ENCODE measurements around the gene VWA3B. TPM values are rescaled to one million over a fixed set of nuclear protein-coding genes. Genes with fewer than 3 reads are reported as not detected.
A peak's percentile ranks its signal among the peaks of the same experiment; 100 is the strongest.

Gene VWA3B
- total RNA-seq, 1 experiment from 2014 or later, result not detected

DNA sequence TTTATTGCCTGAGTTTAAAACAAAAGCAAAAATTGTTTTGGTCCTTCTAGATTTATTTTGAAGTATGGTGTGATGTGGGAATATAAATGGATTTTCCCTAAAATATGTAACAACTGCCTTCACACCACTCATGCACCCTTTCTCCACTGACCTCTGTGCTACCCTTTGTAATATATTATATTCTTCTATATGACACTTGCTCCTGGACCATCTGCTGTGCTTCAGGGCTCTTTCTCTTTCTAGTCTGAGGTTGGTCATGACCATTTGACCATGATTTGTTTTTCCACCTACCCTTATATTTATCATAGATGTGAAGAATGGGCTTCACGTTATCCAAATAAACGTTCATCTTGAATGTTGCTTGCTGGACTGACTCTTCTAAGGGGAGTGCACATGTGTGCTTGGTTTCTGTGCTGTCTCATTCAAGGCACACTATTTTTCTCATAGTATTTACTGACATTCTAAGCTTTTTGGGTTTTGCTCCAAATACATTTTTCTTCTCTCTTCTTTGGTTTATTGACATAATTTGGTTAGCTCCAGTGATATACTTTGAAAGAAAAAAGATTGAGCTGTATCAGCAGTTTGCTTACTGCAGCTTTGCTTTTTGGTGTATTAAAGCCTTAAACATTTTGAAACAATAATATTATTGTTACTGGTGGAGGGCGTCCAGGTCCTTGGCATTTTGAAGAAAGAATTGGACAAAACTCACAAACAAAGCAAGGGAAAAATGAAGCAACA, 61.8 kb downstream of the VWA3B start:
- Histone ChIP-seq H3K4me1 (ENCODE audit: insufficient read depth, low read length, poor library complexity, severe bottlenecking) (no peaks in the 10 kb centered on the region), H3K27me3 (replicated peaks; ENCODE audit: insufficient read depth, low read depth, low read length, poor library complexity) (peaks cover 2% of the 10 kb centered on the region), H3K27ac (ENCODE audit: low read depth, low read length, poor library complexity, severe bottlenecking) (no peak overlapping the region), H3K9me3 (ENCODE audit: low read depth, low read length, poor library complexity, severe bottlenecking) (no peaks in the 10 kb centered on the region), H3K4me3 (ENCODE audit: low read depth, low read length, poor library complexity, severe bottlenecking) (no peak overlapping the region), H3K36me3 (ENCODE audit: insufficient read depth, low read length, poor library complexity, severe bottlenecking) (no peaks in the 10 kb centered on the region)
- BruUV-seq (replicated peaks), result no TSS peak
- TF ChIP-seq, protein P1, sequence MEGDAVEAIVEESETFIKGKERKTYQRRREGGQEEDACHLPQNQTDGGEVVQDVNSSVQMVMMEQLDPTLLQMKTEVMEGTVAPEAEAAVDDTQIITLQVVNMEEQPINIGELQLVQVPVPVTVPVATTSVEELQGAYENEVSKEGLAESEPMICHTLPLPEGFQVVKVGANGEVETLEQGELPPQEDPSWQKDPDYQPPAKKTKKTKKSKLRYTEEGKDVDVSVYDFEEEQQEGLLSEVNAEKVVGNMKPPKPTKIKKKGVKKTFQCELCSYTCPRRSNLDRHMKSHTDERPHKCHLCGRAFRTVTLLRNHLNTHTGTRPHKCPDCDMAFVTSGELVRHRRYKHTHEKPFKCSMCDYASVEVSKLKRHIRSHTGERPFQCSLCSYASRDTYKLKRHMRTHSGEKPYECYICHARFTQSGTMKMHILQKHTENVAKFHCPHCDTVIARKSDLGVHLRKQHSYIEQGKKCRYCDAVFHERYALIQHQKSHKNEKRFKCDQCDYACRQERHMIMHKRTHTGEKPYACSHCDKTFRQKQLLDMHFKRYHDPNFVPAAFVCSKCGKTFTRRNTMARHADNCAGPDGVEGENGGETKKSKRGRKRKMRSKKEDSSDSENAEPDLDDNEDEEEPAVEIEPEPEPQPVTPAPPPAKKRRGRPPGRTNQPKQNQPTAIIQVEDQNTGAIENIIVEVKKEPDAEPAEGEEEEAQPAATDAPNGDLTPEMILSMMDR (conservative IDR thresholded peaks at IDR 0.05; ENCODE audit: low read depth, low read length), result no peak
- TF ChIP-seq EZH2 (IDR thresholded peaks at IDR 0.05; ENCODE audit: borderline replicate concordance, low read depth, low read length, poor library complexity, severe bottlenecking), result no peak
- DNase-seq (ENCODE audit: low spot score), result no peak
- intact Hi-C loops (cut with micrococcal nuclease; ENCODE audit: unreplicated experiment), result no loop called here
- POLR2A ChIA-PET (ENCODE audit: low non-redundant PET), result no interaction called here
- CTCF ChIA-PET, result no interaction called here

GRCh38 chr2:98149333-98149697, 62.3 kb downstream of the VWA3B start:
- no peak for TF ChIP-seq EZH2 (IDR thresholded peaks at IDR 0.05; ENCODE audit: borderline replicate concordance, low read depth, low read length, poor library complexity, severe bottlenecking)
- TF ChIP-seq, protein P1 (conservative IDR thresholded peaks at IDR 0.05; ENCODE audit: low read depth, low read length), result no peak
- no peaks in the 10 kb centered on the region for H3K9me3 ChIP-seq (ENCODE audit: low read depth, low read length, poor library complexity, severe bottlenecking)
- no TSS peak for BruUV-seq (replicated peaks)
- intact Hi-C loops (cut with micrococcal nuclease; ENCODE audit: unreplicated experiment), result no loop called here
- H3K4me1 ChIP-seq (ENCODE audit: insufficient read depth, low read length, poor library complexity, severe bottlenecking), result no peaks in the 10 kb centered on the region
- DNase-seq (ENCODE audit: low spot score), result peak; percentile 48
- CTCF ChIA-PET, result no interaction called here
- no peak overlapping the region for H3K27ac ChIP-seq (ENCODE audit: low read depth, low read length, poor library complexity, severe bottlenecking)
- H3K36me3 ChIP-seq (ENCODE audit: insufficient read depth, low read length, poor library complexity, severe bottlenecking), result no peaks in the 10 kb centered on the region
- POLR2A ChIA-PET (ENCODE audit: low non-redundant PET), result no interaction called here
- H3K4me3 ChIP-seq (ENCODE audit: low read depth, low read length, poor library complexity, severe bottlenecking), result no peak overlapping the region
- H3K27me3 ChIP-seq (replicated peaks; ENCODE audit: insufficient read depth, low read depth, low read length, poor library complexity), result peaks cover 5% of the 10 kb centered on the region

DNA sequence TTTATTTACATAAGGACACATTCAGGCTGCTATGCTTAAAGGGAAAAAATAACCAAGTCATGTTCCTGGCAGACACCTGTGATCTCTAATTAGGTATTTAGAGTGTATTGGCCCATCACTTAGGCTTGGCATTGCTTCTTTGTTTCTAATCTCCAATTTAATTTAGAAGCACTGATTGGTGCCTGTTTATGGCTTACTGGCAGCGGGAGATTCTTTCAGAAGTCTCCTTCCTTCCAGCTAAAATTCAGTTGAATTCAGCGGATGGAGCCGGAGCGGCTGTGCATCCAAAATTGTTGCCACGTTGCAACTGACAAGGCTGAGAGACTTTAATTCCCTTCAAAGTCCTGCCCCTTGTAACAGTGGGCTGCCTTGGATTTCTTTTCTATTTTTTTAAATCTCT, 66.5 kb downstream of the VWA3B start:
- POLR2A ChIA-PET (ENCODE audit: low non-redundant PET), result no interaction called here
- no peaks in the 10 kb centered on the region for H3K9me3 ChIP-seq (ENCODE audit: low read depth, low read length, poor library complexity, severe bottlenecking)
- no TSS peak for BruUV-seq (replicated peaks)
- no peak for TF ChIP-seq EZH2 (IDR thresholded peaks at IDR 0.05; ENCODE audit: borderline replicate concordance, low read depth, low read length, poor library complexity, severe bottlenecking)
- TF ChIP-seq, protein P1 (conservative IDR thresholded peaks at IDR 0.05; ENCODE audit: low read depth, low read length), result no peak
- peaks cover 13% of the 10 kb centered on the region for H3K27me3 ChIP-seq (replicated peaks; ENCODE audit: insufficient read depth, low read depth, low read length, poor library complexity)
- no peak for DNase-seq (ENCODE audit: low spot score)
- intact Hi-C loops (cut with micrococcal nuclease; ENCODE audit: unreplicated experiment), result no loop called here
- no peak overlapping the region for H3K4me3 ChIP-seq (ENCODE audit: low read depth, low read length, poor library complexity, severe bottlenecking)
- H3K4me1 ChIP-seq (ENCODE audit: insufficient read depth, low read length, poor library complexity, severe bottlenecking), result no peaks in the 10 kb centered on the region
- no peaks in the 10 kb centered on the region for H3K36me3 ChIP-seq (ENCODE audit: insufficient read depth, low read length, poor library complexity, severe bottlenecking)
- H3K27ac ChIP-seq (ENCODE audit: low read depth, low read length, poor library complexity, severe bottlenecking), result no peak overlapping the region
- CTCF ChIA-PET, result no interaction called here

Measured in A673 (cell line).